Caco-2 (cell line): ENCODE results near the gene CTIF. TPM values are rescaled to one million over a fixed set of nuclear protein-coding genes. Genes with fewer than 3 reads are reported as not detected.

Source experiments
- BruUV-seq: library from RNA; stranded (reverse); fragments of 400-500 nt; replicated peaks from 2 replicates; lab custom pipeline; 2021; lab: Mats Ljungman, UMichigan
- CTCF ChIA-PET: fragments of 300-600 bp; sonication (Branson Sonifier 250); formaldehyde crosslinking; loops from one replicate; lab custom pipeline; 2022; ENCODE audit warnings: antibody characterized with exemption; lab: Charles Lee
- POLR2A ChIA-PET: fragments of 300-600 bp; sonication (Branson Sonifier 250); formaldehyde crosslinking; loops from one replicate; lab custom pipeline; 2022; ENCODE audit warnings: antibody characterized with exemption; lab: Charles Lee
- DNase-seq, 2 experiments: peaks; one replicate each; pipeline versions ENCODE4 v3.0.0 to v3.0.0-alpha.2; 2020 to 2022
- H3K27me3 ChIP-seq: replicated peaks from 2 replicates; pipeline ENCODE4 v1.6.0; 2011; ENCODE audit warnings: low read length; ENCODE audit not compliant: control insufficient read depth, insufficient read depth
- H3K36me3 ChIP-seq: 2 replicates; pipeline ENCODE4 v1.5.1; 2011; ENCODE audit warnings: low read length; ENCODE audit not compliant: control insufficient read depth, insufficient read depth
- H3K4me1 ChIP-seq: fragments of 250-450 bp; sonication (Bioruptor Pico); 2 replicates; pipeline ENCODE4 v1.5.1; 2020; ENCODE audit warnings: mild to moderate bottlenecking
- H3K4me3 ChIP-seq: 2 replicates; pipeline ENCODE4 v1.5.1; 2011; ENCODE audit warnings: low read depth, mild to moderate bottlenecking, control low read depth, low read length
- H3K9me3 ChIP-seq: fragments of 250-450 bp; sonication (Bioruptor Pico); 2 replicates; pipeline ENCODE4 v1.5.1; 2020; ENCODE audit warnings: mild to moderate bottlenecking, moderate library complexity
- H3K27ac Mint-ChIP-seq: one replicate; pipeline ENCODE4 v1.8.0; 2022; ENCODE audit warnings: mixed read lengths; ENCODE audit not compliant: unreplicated experiment
- H3K27me3 Mint-ChIP-seq: one replicate; pipeline ENCODE4 v1.8.0; 2022; ENCODE audit warnings: mixed read lengths; ENCODE audit not compliant: insufficient read depth, unreplicated experiment
- H3K36me3 Mint-ChIP-seq: one replicate; pipeline ENCODE4 v1.8.0; 2022; ENCODE audit warnings: mild to moderate bottlenecking, mixed read lengths; ENCODE audit not compliant: insufficient read depth, unreplicated experiment
- H3K4me1 Mint-ChIP-seq: one replicate; pipeline ENCODE4 v1.8.0; 2022; ENCODE audit warnings: low read depth, mixed read lengths; ENCODE audit not compliant: unreplicated experiment
- H3K4me3 Mint-ChIP-seq: one replicate; pipeline ENCODE4 v1.8.0; 2022; ENCODE audit warnings: mild to moderate bottlenecking, moderate library complexity, mixed read lengths; ENCODE audit not compliant: unreplicated experiment
- H3K9me3 Mint-ChIP-seq: one replicate; pipeline ENCODE4 v1.8.0; 2022; ENCODE audit warnings: mixed read lengths; ENCODE audit not compliant: unreplicated experiment
- CTCF ChIP-seq, 2 experiments: fragments of 200-600 bp in 1 of 2; IDR thresholded peaks; 1 replicate in 1 of 2; 2 replicates in 1 of 2; pipeline versions ENCODE4 v1.5.1 to v1.8.0; 2011 to 2022; ENCODE audit warnings: antibody characterized with exemption in 1 of 2, control low read depth in 1 of 2, inconsistent platforms in 1 of 2, low read depth in 1 of 2, low read length in 1 of 2, mild to moderate bottlenecking in 1 of 2, moderate library complexity in 1 of 2; ENCODE audit not compliant: insufficient read depth in 1 of 2, severe bottlenecking in 1 of 2, unreplicated experiment in 1 of 2
- intact Hi-C: fragments of 100-400 bp; cut with micrococcal nuclease; formaldehyde crosslinking; loops from one replicate; pipeline ENCODE4 v1.10.0; 2022; ENCODE audit not compliant: unreplicated experiment
- total RNA-seq: library from RNA; stranded (reverse); gene quantifications from 2 replicates; pipeline ENCODE4 v1.2.3, GENCODE V29; 2022

The CTIF gene
- total RNA-seq, 1 experiment from 2014 or later, result 19.9 TPM

GRCh38 chr18:48887905-48888772 lies 349.3 kb downstream of the CTIF start:
- CTCF ChIA-PET, result no interaction called here
- Histone ChIP-seq H3K9me3 (no peaks in the 10 kb centered on the region), H3K4me1 (no peaks in the 10 kb centered on the region), H3K36me3 (no peaks in the 10 kb centered on the region), H3K4me3 (no peak overlapping the region), H3K27me3 (no peaks in the 10 kb centered on the region)
- no peak overlapping the region for H3K4me3 Mint-ChIP-seq
- no peak for DNase-seq
- H3K27me3 Mint-ChIP-seq, result no peaks in the 10 kb centered on the region
- intact Hi-C loops, result no loop called here
- H3K36me3 Mint-ChIP-seq, result no peaks in the 10 kb centered on the region
- no TSS peak for BruUV-seq
- POLR2A ChIA-PET, result no interaction called here
- no peak overlapping the region for H3K27ac Mint-ChIP-seq
- H3K9me3 Mint-ChIP-seq, result no peaks in the 10 kb centered on the region
- H3K4me1 Mint-ChIP-seq, result no peaks in the 10 kb centered on the region
- no peak for TF ChIP-seq CTCF (IDR thresholded peaks at IDR 0.05; ENCODE audit: insufficient read depth in 1 of 2, low read depth in 1 of 2, low read length in 1 of 2, severe bottlenecking in 1 of 2, unreplicated experiment in 1 of 2)

- ChIA-PET CTCF (no interaction called here), POLR2A (no interaction called here)
- peaks cover 4% of the 10 kb centered on the region for H3K4me1 Mint-ChIP-seq
- BruUV-seq, result no TSS peak
- intact Hi-C loops, result no loop called here
- H3K4me3 Mint-ChIP-seq, result no peak overlapping the region
- Histone ChIP-seq H3K4me1 (0 out of 2 replicates have a peak, but pooled peaks cover 3% of the 10 kb centered on the region), H3K36me3 (no peaks in the 10 kb centered on the region), H3K27me3 (no peaks in the 10 kb centered on the region), H3K9me3 (no peaks in the 10 kb centered on the region), H3K4me3 (no peak overlapping the region)
- no peaks in the 10 kb centered on the region for H3K27me3 Mint-ChIP-seq
- no peaks in the 10 kb centered on the region for H3K36me3 Mint-ChIP-seq
- no peak for TF ChIP-seq CTCF (IDR thresholded peaks at IDR 0.05; ENCODE audit: insufficient read depth in 1 of 2, low read depth in 1 of 2, low read length in 1 of 2, severe bottlenecking in 1 of 2, unreplicated experiment in 1 of 2)
- H3K9me3 Mint-ChIP-seq, result no peaks in the 10 kb centered on the region
- no peak for DNase-seq
- no peak overlapping the region for H3K27ac Mint-ChIP-seq
These were observed 349.9 kb downstream of the CTIF start for GRCh38 chr18:48888773-48889080.

GRCh38 chr18:48889115-48889941 lies 350.5 kb downstream of the CTIF start:
- Mint-ChIP-seq H3K27ac (no peak overlapping the region), H3K36me3 (no peaks in the 10 kb centered on the region), H3K4me1 (peaks cover 4% of the 10 kb centered on the region), H3K4me3 (no peak overlapping the region), H3K27me3 (no peaks in the 10 kb centered on the region), H3K9me3 (no peaks in the 10 kb centered on the region)
- intact Hi-C loops, result no loop called here
- no peak for DNase-seq
- ChIA-PET CTCF (no interaction called here), POLR2A (no interaction called here)
- TF ChIP-seq CTCF (IDR thresholded peaks at IDR 0.05; ENCODE audit: insufficient read depth in 1 of 2, low read depth in 1 of 2, low read length in 1 of 2, severe bottlenecking in 1 of 2, unreplicated experiment in 1 of 2), result no peak
- H3K4me1 ChIP-seq, result 0 out of 2 replicates have a peak, but pooled peaks cover 3% of the 10 kb centered on the region
- no peak overlapping the region for H3K4me3 ChIP-seq
- no peaks in the 10 kb centered on the region for H3K9me3 ChIP-seq
- H3K27me3 ChIP-seq, result no peaks in the 10 kb centered on the region
- no TSS peak for BruUV-seq
- no peaks in the 10 kb centered on the region for H3K36me3 ChIP-seq
